Glutamatergic neuron (in vitro differentiated cells): ENCODE results near the gene SLC13A4. TPM values are rescaled to one million over a fixed set of nuclear protein-coding genes. Genes with fewer than 3 reads are reported as not detected.
"Not testable (repeated sequence)": the region's sequence is repeated elsewhere in the genome, so short reads cannot be mapped to it uniquely, and the experiment has no call there.

Experiments used
- DNase-seq: peaks from one replicate; pipeline ENCODE4 v3.0.0; 2022
- H3K27ac Mint-ChIP-seq: one replicate; pipeline ENCODE4 v1.8.0; 2020; ENCODE audit warnings: mild to moderate bottlenecking, mixed read lengths, inconsistent platforms; ENCODE audit not compliant: unreplicated experiment
- H3K27me3 Mint-ChIP-seq: one replicate; pipeline ENCODE4 v1.8.0; 2020; ENCODE audit warnings: mild to moderate bottlenecking, moderate library complexity, mixed read lengths, inconsistent platforms; ENCODE audit not compliant: unreplicated experiment
- H3K36me3 Mint-ChIP-seq: one replicate; pipeline ENCODE4 v1.8.0; 2020; ENCODE audit warnings: mild to moderate bottlenecking, mixed read lengths, inconsistent platforms; ENCODE audit not compliant: unreplicated experiment
- H3K4me1 Mint-ChIP-seq: one replicate; pipeline ENCODE4 v1.8.0; 2020; ENCODE audit warnings: mild to moderate bottlenecking, low read depth, mixed read lengths, inconsistent platforms; ENCODE audit not compliant: unreplicated experiment
- H3K4me3 Mint-ChIP-seq: one replicate; pipeline ENCODE4 v1.8.0; 2020; ENCODE audit warnings: mild to moderate bottlenecking, mixed read lengths, inconsistent platforms; ENCODE audit not compliant: unreplicated experiment
- H3K9me3 Mint-ChIP-seq: one replicate; pipeline ENCODE4 v1.8.0; 2020; ENCODE audit warnings: mild to moderate bottlenecking, moderate library complexity, mixed read lengths, inconsistent platforms; ENCODE audit not compliant: unreplicated experiment
- total RNA-seq: library from RNA; stranded (reverse); fragmentation: NEBNext Ultra II Directional; extraction: Animal tissue kit (Norgen Biotek cat#: 25700); gene quantifications from one replicate; pipeline ENCODE4 v1.2.1, GENCODE V29; 2021; ENCODE audit not compliant: unreplicated experiment
- TF ChIP-seq, protein P1 (sequence below): fragments of 200-600 bp; sonication (generic); IDR thresholded peaks from one replicate; pipeline ENCODE4 v1.5.0; 2021; ENCODE audit not compliant: partially characterized antibody, unreplicated experiment

Gene SLC13A4
- total RNA-seq, 1 donor from 2014 or later = not detected

DNA sequence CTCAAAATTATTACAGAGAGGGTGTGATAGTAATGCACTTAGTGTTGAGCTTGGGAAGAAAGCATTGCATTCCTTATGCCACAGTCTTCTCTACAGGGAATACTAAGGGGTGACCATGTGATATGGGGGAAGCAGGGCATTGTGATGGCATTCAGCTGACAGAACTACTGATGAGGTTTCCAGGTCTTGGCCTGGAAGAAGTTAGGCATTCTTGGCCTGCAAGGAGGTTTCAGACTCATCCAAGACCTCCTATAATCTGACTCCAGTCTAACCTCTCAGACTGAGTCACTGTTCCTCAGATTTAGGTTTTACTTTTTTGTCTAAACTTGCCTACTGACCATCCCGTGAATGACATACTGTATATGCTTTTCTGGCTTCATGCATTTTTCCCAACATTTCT, 57.8 kb downstream of the SLC13A4 start:
- Mint-ChIP-seq H3K9me3 (no peaks in the 10 kb centered on the region), H3K4me1 (peaks cover 16% of the 10 kb centered on the region), H3K4me3 (no peak overlapping the region), H3K27me3 (no peaks in the 10 kb centered on the region), H3K36me3 (no peaks in the 10 kb centered on the region), H3K27ac (no peak overlapping the region)
- TF ChIP-seq, protein P1, sequence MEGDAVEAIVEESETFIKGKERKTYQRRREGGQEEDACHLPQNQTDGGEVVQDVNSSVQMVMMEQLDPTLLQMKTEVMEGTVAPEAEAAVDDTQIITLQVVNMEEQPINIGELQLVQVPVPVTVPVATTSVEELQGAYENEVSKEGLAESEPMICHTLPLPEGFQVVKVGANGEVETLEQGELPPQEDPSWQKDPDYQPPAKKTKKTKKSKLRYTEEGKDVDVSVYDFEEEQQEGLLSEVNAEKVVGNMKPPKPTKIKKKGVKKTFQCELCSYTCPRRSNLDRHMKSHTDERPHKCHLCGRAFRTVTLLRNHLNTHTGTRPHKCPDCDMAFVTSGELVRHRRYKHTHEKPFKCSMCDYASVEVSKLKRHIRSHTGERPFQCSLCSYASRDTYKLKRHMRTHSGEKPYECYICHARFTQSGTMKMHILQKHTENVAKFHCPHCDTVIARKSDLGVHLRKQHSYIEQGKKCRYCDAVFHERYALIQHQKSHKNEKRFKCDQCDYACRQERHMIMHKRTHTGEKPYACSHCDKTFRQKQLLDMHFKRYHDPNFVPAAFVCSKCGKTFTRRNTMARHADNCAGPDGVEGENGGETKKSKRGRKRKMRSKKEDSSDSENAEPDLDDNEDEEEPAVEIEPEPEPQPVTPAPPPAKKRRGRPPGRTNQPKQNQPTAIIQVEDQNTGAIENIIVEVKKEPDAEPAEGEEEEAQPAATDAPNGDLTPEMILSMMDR = no peak
- no peak for DNase-seq

DNA sequence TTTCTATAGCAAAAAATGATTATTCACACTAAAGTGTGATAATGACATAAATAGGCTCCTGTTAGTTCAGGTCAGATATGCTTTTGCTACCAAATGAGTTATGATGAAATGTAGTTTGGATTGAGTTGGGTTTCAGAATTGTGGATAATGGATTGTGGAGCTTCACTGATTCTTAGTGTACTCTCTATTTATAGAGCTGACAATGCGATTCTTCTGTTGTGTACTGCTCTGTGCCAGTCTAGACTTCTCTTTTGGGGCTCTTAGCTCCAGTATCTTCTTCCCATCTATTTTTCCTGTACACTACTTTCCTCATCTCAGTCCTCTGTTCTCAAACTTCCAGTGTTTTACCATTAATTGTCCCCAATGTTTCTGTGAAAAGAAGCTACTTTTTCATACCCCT, 58.2 kb downstream of the SLC13A4 start:
- TF ChIP-seq, protein P1 = no peak
- no peak overlapping the region for H3K4me3 Mint-ChIP-seq
- no peak for DNase-seq
- H3K27ac Mint-ChIP-seq = no peak overlapping the region
- H3K27me3 Mint-ChIP-seq = no peaks in the 10 kb centered on the region
- H3K4me1 Mint-ChIP-seq = peaks cover 16% of the 10 kb centered on the region
- no peaks in the 10 kb centered on the region for H3K36me3 Mint-ChIP-seq
- H3K9me3 Mint-ChIP-seq = no peaks in the 10 kb centered on the region

DNA sequence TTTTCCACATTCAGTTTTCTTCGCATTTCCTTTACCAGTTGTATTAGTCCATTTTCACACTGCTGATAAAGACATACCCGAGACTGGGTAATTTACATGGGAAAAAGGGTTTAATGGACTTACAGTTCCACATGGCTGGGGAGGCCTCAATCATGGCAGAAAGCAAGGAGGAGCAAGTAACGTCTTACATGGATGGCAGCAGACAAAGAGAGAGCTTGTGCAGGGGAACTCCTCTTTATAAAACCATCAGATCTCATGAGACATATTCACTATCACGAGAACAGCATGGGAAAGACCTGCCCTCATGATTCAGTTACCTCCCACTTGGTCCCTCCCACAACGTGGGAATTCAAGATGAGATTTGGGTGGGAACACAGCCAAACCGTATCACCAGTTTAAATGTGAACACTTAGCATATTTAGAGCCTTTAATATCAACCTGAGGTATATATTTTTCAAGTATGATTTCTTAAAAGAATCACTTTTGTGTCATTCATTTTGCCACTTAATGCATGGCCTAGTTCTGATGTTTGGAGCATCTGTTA, 59.1 kb downstream of the SLC13A4 start:
- H3K4me3 Mint-ChIP-seq, H3K36me3 Mint-ChIP-seq, H3K27me3 Mint-ChIP-seq, DNase-seq, H3K9me3 Mint-ChIP-seq, H3K27ac Mint-ChIP-seq: not testable (repeated sequence)
- peaks cover 16% of the 10 kb centered on the region for H3K4me1 Mint-ChIP-seq

DNA sequence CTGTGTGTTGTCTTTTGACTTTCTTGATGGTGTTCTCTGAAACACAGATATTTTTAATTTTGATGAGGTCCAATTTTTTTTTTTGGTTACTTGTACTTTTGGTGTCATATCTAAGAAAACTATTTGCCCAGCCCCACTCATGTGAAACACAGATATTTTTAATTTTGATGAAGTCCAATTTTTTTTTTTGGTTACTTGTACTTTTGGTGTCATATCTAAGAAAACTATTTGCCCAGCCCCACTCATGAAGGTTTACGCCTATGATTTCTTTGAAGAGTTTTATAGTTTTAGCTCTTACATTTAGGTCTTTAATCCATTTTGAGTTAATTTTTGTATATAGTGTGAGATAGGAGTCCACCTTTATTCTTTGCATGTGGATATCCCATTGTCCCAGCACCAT, 60.4 kb downstream of the SLC13A4 start:
- H3K27ac Mint-ChIP-seq, H3K4me3 Mint-ChIP-seq, H3K27me3 Mint-ChIP-seq, DNase-seq, H3K36me3 Mint-ChIP-seq, H3K9me3 Mint-ChIP-seq: not testable (repeated sequence)
- peaks cover 10% of the 10 kb centered on the region for H3K4me1 Mint-ChIP-seq

DNA sequence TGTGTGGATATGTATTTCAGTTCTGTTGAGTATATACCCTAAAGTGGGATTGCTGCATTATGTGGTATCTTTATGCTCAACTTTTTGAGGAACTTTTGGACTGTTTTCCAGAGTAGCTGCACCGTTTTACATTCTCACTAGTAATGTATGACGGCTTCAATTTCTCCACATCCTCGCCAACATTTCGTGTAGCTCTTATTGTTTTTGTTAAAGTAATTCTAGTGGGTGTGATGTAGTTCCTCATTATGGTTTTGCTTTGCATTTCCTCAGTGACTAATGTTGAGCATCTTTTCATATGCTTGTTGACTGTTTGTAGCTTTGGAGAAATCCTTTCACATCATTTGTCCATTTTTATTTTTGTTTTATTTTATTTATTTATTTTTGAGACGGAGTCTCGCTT, 61.1 kb downstream of the SLC13A4 start:
- Mint-ChIP-seq H3K27ac (no peak overlapping the region), H3K36me3 (peaks cover 4% of the 10 kb centered on the region), H3K9me3 (peaks cover 5% of the 10 kb centered on the region), H3K4me3 (no peak overlapping the region), H3K4me1 (peaks cover 9% of the 10 kb centered on the region), H3K27me3 (peaks cover 6% of the 10 kb centered on the region)
- TF ChIP-seq, protein P1 = no peak
- DNase-seq = no peak

DNA sequence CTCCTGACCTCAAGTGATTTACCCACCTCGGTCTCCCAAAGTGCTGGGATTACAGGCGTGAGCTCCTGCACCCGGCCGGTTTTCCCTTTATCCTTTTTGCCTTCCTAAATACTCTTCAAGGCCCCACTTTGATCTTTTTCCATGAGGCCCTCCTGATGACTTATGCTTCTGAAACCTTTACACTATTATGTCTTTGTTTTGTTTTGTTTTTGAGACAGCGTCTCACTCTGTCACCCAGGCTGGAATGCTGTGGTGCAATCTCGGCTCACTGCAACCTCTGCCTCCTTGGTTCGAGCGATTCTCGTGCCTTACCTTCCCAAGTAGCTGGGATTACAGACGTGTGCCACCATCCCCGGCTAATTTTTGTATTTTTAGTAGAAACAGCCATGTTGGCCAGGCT, 61.8 kb downstream of the SLC13A4 start:
- no peak for DNase-seq
- Mint-ChIP-seq H3K27ac (peak overlapping the region; percentile 43), H3K9me3 (peaks cover 9% of the 10 kb centered on the region), H3K27me3 (peaks cover 6% of the 10 kb centered on the region), H3K36me3 (peaks cover 4% of the 10 kb centered on the region), H3K4me1 (peaks cover 9% of the 10 kb centered on the region), H3K4me3 (no peak overlapping the region)
- TF ChIP-seq, protein P1 = no peak
